Kidney (tissue), 14 donors: ENCODE measurements around the gene NUB1. TPM values are rescaled to one million over a fixed set of nuclear protein-coding genes. Genes with fewer than 3 reads are reported as not detected.

Source experiments
- DNase-seq, 5 donors: peaks; one replicate each; pipeline ENCODE4 v3.0.0-alpha.2; 2013 to 2020
- FAIRE-seq: peaks from 2 replicates; lab custom pipeline; 2012; peaks lifted over from hg19 to GRCh38; lab: Jason Lieb, UNC
- H3K27ac ChIP-seq, 2 donors: one replicate each; pipeline ENCODE4 v1.7.0; 2013; ENCODE audit warnings: low read depth in 2 of 2, low read length in 2 of 2, inconsistent platforms in 1 of 2
- H3K27me3 ChIP-seq: one replicate; pipeline ENCODE4 v1.7.1; 2013; ENCODE audit warnings: low read length, inconsistent platforms; ENCODE audit not compliant: control insufficient read depth, insufficient read depth
- H3K36me3 ChIP-seq, 3 donors: one replicate each; pipeline versions ENCODE4 v1.7.0 to v1.7.1; 2013; ENCODE audit warnings: low read length in 3 of 3, control low read depth in 1 of 3, inconsistent platforms in 1 of 3; ENCODE audit not compliant: insufficient read depth in 3 of 3, control insufficient read depth in 2 of 3
- H3K4me1 ChIP-seq, 3 donors: one replicate each; pipeline versions ENCODE4 v1.7.0 to v1.7.1; 2013; ENCODE audit warnings: low read length in 3 of 3, inconsistent platforms in 1 of 3, low read depth in 1 of 3; ENCODE audit not compliant: control insufficient read depth in 2 of 3, insufficient read depth in 2 of 3
- H3K4me3 ChIP-seq, 3 donors: one replicate each; pipeline versions ENCODE4 v1.7.0 to v1.8.1; 2013; ENCODE audit warnings: low read length in 3 of 3, control low read depth in 1 of 3, inconsistent platforms in 1 of 3
- H3K9ac ChIP-seq, 3 donors: one replicate each; pipeline versions ENCODE4 v1.7.0 to v1.7.1; 2013; ENCODE audit warnings: low read length in 3 of 3, control low read depth in 1 of 3, inconsistent platforms in 1 of 3
- H3K9me3 ChIP-seq, 3 donors: one replicate each; pipeline versions ENCODE4 v1.7.0 to v1.7.1; 2013; ENCODE audit warnings: low read length in 3 of 3, control low read depth in 1 of 3, inconsistent platforms in 1 of 3; ENCODE audit not compliant: control insufficient read depth in 2 of 3, insufficient read depth in 1 of 3
- CTCF ChIP-seq: IDR thresholded peaks from 3 replicates; pipeline ENCODE4 v1.5.1; 2012; ENCODE audit warnings: mild to moderate bottlenecking, moderate library complexity, borderline replicate concordance; ENCODE audit not compliant: insufficient read depth; ENCODE audit errors: extremely low read depth
- intact Hi-C: fragments of 100-400 bp; cut with DNase I; formaldehyde crosslinking; loops from one replicate; pipeline ENCODE4 v1.11.1; 2022
- polyA plus RNA-seq: library from polyadenylated mRNA; stranded (reverse); fragments of 350-450 nt; fragmentation: Illumina TruSeq; extraction: RNeasy Lipid Tissue Mini Kit (QIAGEN cat#74804); gene quantifications from one replicate; pipeline ENCODE4 v1.2.3, GENCODE V29; 2014; ENCODE audit warnings: low read depth, low replicate concordance; ENCODE audit not compliant: insufficient read depth
- total RNA-seq: library from RNA; stranded (reverse); fragmentation: NEBNext Ultra II Directional; extraction: Animal tissue kit (Norgen Biotek cat#: 25700); gene quantifications from one replicate; pipeline ENCODE4 v1.2.1, GENCODE V29; 2021
- donor health status: control.
- donor health status: control.
- donor health status: control.
- donor health status: control.
- donor health status: control.
- donor health status: DM: yes; HTN: yes; CAD: no.
- donor health status: Normal renal cell carcinoma (clear cell type).

NUB1 gene
- total and polyA plus RNA-seq, 2 donors from 2014 or later: 32.7 to 51.8 TPM

GRCh38 chr7:151322906-151323305 lies 18.7 kb upstream of the NUB1 start:
- H3K36me3 ChIP-seq: no peaks in the 10 kb centered on the region
- no peak for TF ChIP-seq CTCF
- H3K9me3 ChIP-seq: peaks cover 0 to 17% (median 0%) of the 10 kb centered on the region in 3 donors
- no peak overlapping the region for H3K9ac ChIP-seq
- no peak overlapping the region for H3K27ac ChIP-seq
- intact Hi-C loops: no loop called here
- FAIRE-seq: no peak
- H3K27me3 ChIP-seq: no peaks in the 10 kb centered on the region
- no peak overlapping the region for H3K4me3 ChIP-seq
- DNase-seq: no peak
- H3K4me1 ChIP-seq: no peaks in the 10 kb centered on the region

DNA sequence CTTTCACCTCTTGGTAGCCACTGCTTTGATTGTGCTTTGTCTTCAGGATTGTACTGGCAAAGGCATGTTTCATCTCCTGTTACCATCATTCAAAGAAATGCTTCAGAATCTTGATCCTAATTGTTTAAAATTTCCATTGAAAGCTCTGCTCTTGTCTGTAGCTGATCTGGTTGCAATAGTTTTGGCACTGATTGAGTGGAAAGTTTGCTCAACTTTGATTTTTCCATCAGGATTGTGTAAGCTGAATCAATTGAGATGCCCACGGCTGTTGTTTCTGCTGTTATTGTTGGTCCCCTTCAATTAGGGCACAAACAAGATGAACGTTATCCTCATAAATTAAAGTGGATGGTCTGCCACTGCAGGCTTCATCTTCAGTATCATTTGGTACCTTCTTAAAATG lies 14.6 kb upstream of the NUB1 start:
- H3K9me3 ChIP-seq: peaks cover 0 to 5% (median 0%) of the 10 kb centered on the region in 3 donors
- no peak overlapping the region for H3K4me3 ChIP-seq
- FAIRE-seq: no peak
- H3K27me3 ChIP-seq: no peaks in the 10 kb centered on the region
- H3K4me1 ChIP-seq: no peaks in the 10 kb centered on the region
- intact Hi-C loops: no loop called here
- H3K36me3 ChIP-seq: no peaks in the 10 kb centered on the region
- no peak for DNase-seq
- no peak overlapping the region for H3K9ac ChIP-seq
- no peak for TF ChIP-seq CTCF
- no peak overlapping the region for H3K27ac ChIP-seq

DNA sequence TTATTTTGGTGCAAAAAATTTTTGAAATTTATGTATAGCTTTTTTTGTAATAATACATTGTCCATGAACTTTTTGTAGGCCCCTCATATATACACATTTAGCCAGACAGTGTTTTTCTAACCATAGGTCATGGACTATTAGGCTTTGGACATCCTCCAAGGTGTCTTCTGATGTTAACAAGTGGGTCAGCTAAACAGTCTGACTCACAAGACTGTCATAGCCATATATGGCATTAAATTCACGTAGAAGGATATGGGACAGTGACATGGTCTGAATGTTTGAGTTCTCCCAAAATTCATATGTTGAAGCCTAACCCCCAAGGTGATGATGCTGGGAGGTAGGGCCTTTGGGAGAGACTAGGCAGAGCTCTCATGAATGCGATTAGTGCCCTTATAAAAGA lies 14.0 kb upstream of the NUB1 start:
- H3K27me3 ChIP-seq: no peaks in the 10 kb centered on the region
- DNase-seq: no peak
- H3K27ac ChIP-seq: no peak overlapping the region
- TF ChIP-seq CTCF: no peak
- H3K4me1 ChIP-seq: no peaks in the 10 kb centered on the region
- H3K36me3 ChIP-seq: no peaks in the 10 kb centered on the region
- intact Hi-C loops: no loop called here
- H3K4me3 ChIP-seq: no peak overlapping the region
- H3K9ac ChIP-seq: no peak overlapping the region
- H3K9me3 ChIP-seq: peaks cover 0 to 5% (median 0%) of the 10 kb centered on the region in 3 donors
- FAIRE-seq: no peak

DNA sequence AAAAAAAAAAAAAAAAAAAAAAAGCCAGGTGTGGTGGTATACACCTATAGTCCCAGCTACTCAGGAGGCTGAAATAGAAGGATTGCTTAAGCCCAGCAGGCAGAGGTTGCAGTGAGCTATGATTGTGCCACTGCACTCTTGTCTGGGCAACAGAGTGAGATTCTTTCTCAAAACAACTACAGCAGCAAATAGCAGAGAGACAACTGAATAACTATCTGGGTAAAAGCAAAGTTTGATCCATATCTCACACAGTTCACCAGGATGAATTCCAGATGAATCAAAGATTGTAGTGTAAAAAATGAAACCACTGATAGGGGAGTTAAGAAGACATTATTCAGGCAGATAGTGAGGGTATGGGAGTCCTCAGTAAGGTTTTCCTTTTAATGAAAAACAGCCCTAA lies 11.4 kb upstream of the NUB1 start:
- no peak for FAIRE-seq
- Histone ChIP-seq H3K27me3 (no peaks in the 10 kb centered on the region), H3K36me3 (no peaks in the 10 kb centered on the region), H3K4me1 (no peaks in the 10 kb centered on the region), H3K9ac (no peak overlapping the region), H3K9me3 (peaks cover 0 to 5% (median 0%) of the 10 kb centered on the region in 3 donors), H3K4me3 (no peak overlapping the region), H3K27ac (no peak overlapping the region)
- DNase-seq: no peak
- TF ChIP-seq CTCF: no peak
- intact Hi-C loops: no loop called here
